ENCODE results near the gene EGR2.

The EGR2 gene

GRCh38 chr10:62765726-62766125 lies 50.4 kb downstream of the EGR2 start:
- no peak for TF ChIP-seq CTCF (IDR thresholded peaks at IDR 0.05; ENCODE audit: low read depth, low read length)
- Histone ChIP-seq H3K4me3 (ENCODE audit: low read depth, low read length) (no peak overlapping the region), H3K4me1 (no peaks in the 10 kb centered on the region), H3K9me3 (no peaks in the 10 kb centered on the region), H3K27me3 (no peaks in the 10 kb centered on the region), H3K36me3 (no peaks in the 10 kb centered on the region)
- no peak for DNase-seq

- no peaks in the 10 kb centered on the region for H3K4me1 ChIP-seq
- H3K9me3 ChIP-seq, result no peaks in the 10 kb centered on the region
- no peak overlapping the region for H3K4me3 ChIP-seq (ENCODE audit: low read depth, low read length)
- no peak for TF ChIP-seq CTCF (IDR thresholded peaks at IDR 0.05; ENCODE audit: low read depth, low read length)
- no peak for DNase-seq
- no peaks in the 10 kb centered on the region for H3K27me3 ChIP-seq
- H3K36me3 ChIP-seq, result no peaks in the 10 kb centered on the region
Measured at GRCh38 chr10:62764011-62764410, 52.2 kb downstream of the EGR2 start.

- Histone ChIP-seq H3K27me3 (no peaks in the 10 kb centered on the region), H3K9me3 (no peaks in the 10 kb centered on the region), H3K4me1 (no peaks in the 10 kb centered on the region), H3K4me3 (ENCODE audit: low read depth, low read length) (no peak overlapping the region), H3K36me3 (no peaks in the 10 kb centered on the region)
- DNase-seq, result no peak
- TF ChIP-seq CTCF (IDR thresholded peaks at IDR 0.05; ENCODE audit: low read depth, low read length), result no peak
Measured at GRCh38 chr10:62763155-62763554, 53.0 kb downstream of the EGR2 start.
